Kidney (tissue), 14 donors: Measurements from ENCODE around the gene CLEC3A. TPM values are rescaled to one million over a fixed set of nuclear protein-coding genes. Genes with fewer than 3 reads are reported as not detected.

Source experiments
- DNase-seq, 5 donors: peaks; one replicate each; pipeline ENCODE4 v3.0.0-alpha.2; 2013 to 2020
- FAIRE-seq: peaks from 2 replicates; lab custom pipeline; 2012; peaks lifted over from hg19 to GRCh38; lab: Jason Lieb, UNC
- H3K27ac ChIP-seq, 2 donors: one replicate each; pipeline ENCODE4 v1.7.0; 2013; ENCODE audit warnings: low read depth in 2 of 2, low read length in 2 of 2, inconsistent platforms in 1 of 2
- H3K27me3 ChIP-seq: one replicate; pipeline ENCODE4 v1.7.1; 2013; ENCODE audit warnings: low read length, inconsistent platforms; ENCODE audit not compliant: control insufficient read depth, insufficient read depth
- H3K36me3 ChIP-seq, 3 donors: one replicate each; pipeline versions ENCODE4 v1.7.0 to v1.7.1; 2013; ENCODE audit warnings: low read length in 3 of 3, control low read depth in 1 of 3, inconsistent platforms in 1 of 3; ENCODE audit not compliant: insufficient read depth in 3 of 3, control insufficient read depth in 2 of 3
- H3K4me1 ChIP-seq, 3 donors: one replicate each; pipeline versions ENCODE4 v1.7.0 to v1.7.1; 2013; ENCODE audit warnings: low read length in 3 of 3, inconsistent platforms in 1 of 3, low read depth in 1 of 3; ENCODE audit not compliant: control insufficient read depth in 2 of 3, insufficient read depth in 2 of 3
- H3K4me3 ChIP-seq, 3 donors: one replicate each; pipeline versions ENCODE4 v1.7.0 to v1.8.1; 2013; ENCODE audit warnings: low read length in 3 of 3, control low read depth in 1 of 3, inconsistent platforms in 1 of 3
- H3K9ac ChIP-seq, 3 donors: one replicate each; pipeline versions ENCODE4 v1.7.0 to v1.7.1; 2013; ENCODE audit warnings: low read length in 3 of 3, control low read depth in 1 of 3, inconsistent platforms in 1 of 3
- H3K9me3 ChIP-seq, 3 donors: one replicate each; pipeline versions ENCODE4 v1.7.0 to v1.7.1; 2013; ENCODE audit warnings: low read length in 3 of 3, control low read depth in 1 of 3, inconsistent platforms in 1 of 3; ENCODE audit not compliant: control insufficient read depth in 2 of 3, insufficient read depth in 1 of 3
- CTCF ChIP-seq: IDR thresholded peaks from 3 replicates; pipeline ENCODE4 v1.5.1; 2012; ENCODE audit warnings: mild to moderate bottlenecking, moderate library complexity, borderline replicate concordance; ENCODE audit not compliant: insufficient read depth; ENCODE audit errors: extremely low read depth
- intact Hi-C: fragments of 100-400 bp; cut with DNase I; formaldehyde crosslinking; loops from one replicate; pipeline ENCODE4 v1.11.1; 2022
- polyA plus RNA-seq: library from polyadenylated mRNA; stranded (reverse); fragments of 350-450 nt; fragmentation: Illumina TruSeq; extraction: RNeasy Lipid Tissue Mini Kit (QIAGEN cat#74804); gene quantifications from one replicate; pipeline ENCODE4 v1.2.3, GENCODE V29; 2014; ENCODE audit warnings: low read depth, low replicate concordance; ENCODE audit not compliant: insufficient read depth
- total RNA-seq: library from RNA; stranded (reverse); fragmentation: NEBNext Ultra II Directional; extraction: Animal tissue kit (Norgen Biotek cat#: 25700); gene quantifications from one replicate; pipeline ENCODE4 v1.2.1, GENCODE V29; 2021
- donor health status: control.
- donor health status: control.
- donor health status: control.
- donor health status: control.
- donor health status: control.
- donor health status: DM: yes; HTN: yes; CAD: no.
- donor health status: Normal renal cell carcinoma (clear cell type).

CLEC3A gene
- total and polyA plus RNA-seq, 2 donors from 2014 or later, result not detected

- no peak overlapping the region for H3K27ac ChIP-seq
- H3K4me3 ChIP-seq, result no peak overlapping the region
- FAIRE-seq (no peak), DNase-seq (no peak)
- H3K9ac ChIP-seq, result no peak overlapping the region
- no peak for TF ChIP-seq CTCF
- no peaks in the 10 kb centered on the region for H3K36me3 ChIP-seq
- intact Hi-C loops, result no loop called here
- H3K4me1 ChIP-seq, result no peaks in the 10 kb centered on the region
- no peaks in the 10 kb centered on the region for H3K9me3 ChIP-seq
- no peaks in the 10 kb centered on the region for H3K27me3 ChIP-seq
Measured at GRCh38 chr16:78081341-78081740, 59.0 kb downstream of the CLEC3A start.

Other genes with a start within 250 kb of the CLEC3A start
- 0.85 TPM for gene VAT1L, start 234.0 kb upstream of the CLEC3A start, total RNA-seq
- gene VAT1L, start 234.0 kb upstream of the CLEC3A start, polyA plus RNA-seq, result 4.5 TPM
- gene WWOX, start 77.1 kb downstream of the CLEC3A start, total RNA-seq, result 30.3 TPM
- gene WWOX, start 77.1 kb downstream of the CLEC3A start, polyA plus RNA-seq, result 22.5 TPM